Upper lobe of right lung (tissue), 1 donor: ENCODE data around the gene SDC3. TPM values are rescaled to one million over a fixed set of nuclear protein-coding genes. Genes with fewer than 3 reads are reported as not detected.

Source experiments
- ATAC-seq: fragments of 200-7000 bp; cut with Tn5 transposase; one replicate; pipeline ENCODE4 v1.9.1; 2020; ENCODE audit warnings: mild to moderate bottlenecking, moderate library complexity
- DNase-seq: peaks from one replicate; pipeline ENCODE4 v3.0.0-alpha.2; 2020
- H3K27ac ChIP-seq: fragments of 200-600 bp; one replicate; pipeline ENCODE4 v1.8.0; 2022
- H3K27me3 ChIP-seq: fragments of 200-600 bp; one replicate; pipeline ENCODE4 v1.8.0; 2022; ENCODE audit warnings: mild to moderate bottlenecking
- H3K36me3 ChIP-seq: fragments of 200-600 bp; one replicate; pipeline ENCODE4 v1.8.0; 2022
- H3K4me1 ChIP-seq: fragments of 200-600 bp; one replicate; pipeline ENCODE4 v1.8.0; 2022
- H3K4me3 ChIP-seq: fragments of 200-600 bp; one replicate; pipeline ENCODE4 v1.8.0; 2022; ENCODE audit warnings: mild to moderate bottlenecking
- H3K9me3 ChIP-seq: fragments of 200-600 bp; one replicate; pipeline ENCODE4 v1.8.0; 2022
- CTCF ChIP-seq: fragments of 200-600 bp; IDR thresholded peaks from one replicate; pipeline ENCODE4 v1.8.0; 2022; ENCODE audit warnings: antibody characterized with exemption
- intact Hi-C: fragments of 100-400 bp; cut with DNase I; formaldehyde crosslinking; loops from one replicate; pipeline ENCODE4 v1.11.0; 2022
- total RNA-seq: library from RNA; stranded (reverse); fragmentation: NEBNext Ultra II Directional; extraction: Animal tissue kit (Norgen Biotek cat#: 25700); gene quantifications from one replicate; pipeline ENCODE4 v1.2.1, GENCODE V29; 2021
- donor health status: DM: no; HTN: yes; CAD: no; lungs with severe emphysema.

SDC3 gene
- total RNA-seq, 1 donor from 2014 or later = 39.4 TPM

GRCh38 chr1:30930631-30931173 is 22.1 kb upstream of the SDC3 start:
- TF ChIP-seq CTCF = no peak
- Histone ChIP-seq H3K4me3 (no peak overlapping the region), H3K9me3 (no peaks in the 10 kb centered on the region), H3K27me3 (no peaks in the 10 kb centered on the region), H3K4me1 (no peaks in the 10 kb centered on the region), H3K27ac (no peak overlapping the region), H3K36me3 (peaks cover 36% of the 10 kb centered on the region)
- intact Hi-C loops = no loop called here
- peak; percentile 4 for ATAC-seq
- no peak for DNase-seq

GRCh38 chr1:30929944-30930525 is 21.5 kb upstream of the SDC3 start:
- H3K36me3 ChIP-seq = peaks cover 32% of the 10 kb centered on the region
- H3K4me1 ChIP-seq = no peaks in the 10 kb centered on the region
- H3K4me3 ChIP-seq = no peak overlapping the region
- no peak overlapping the region for H3K27ac ChIP-seq
- DNase-seq (no peak), ATAC-seq (no peak)
- no peak for TF ChIP-seq CTCF
- H3K27me3 ChIP-seq = no peaks in the 10 kb centered on the region
- intact Hi-C loops = no loop called here
- no peaks in the 10 kb centered on the region for H3K9me3 ChIP-seq

- Histone ChIP-seq H3K36me3 (peaks cover 25% of the 10 kb centered on the region), H3K27ac (no peak overlapping the region), H3K4me3 (no peak overlapping the region), H3K9me3 (no peaks in the 10 kb centered on the region), H3K4me1 (no peaks in the 10 kb centered on the region), H3K27me3 (no peaks in the 10 kb centered on the region)
- intact Hi-C loops = no loop called here
- DNase-seq (no peak), ATAC-seq (peak; percentile 91)
- TF ChIP-seq CTCF = peak; percentile 69
Measured at GRCh38 chr1:30929135-30929889, 20.8 kb upstream of the SDC3 start.

GRCh38 chr1:30928789-30929134 is 20.2 kb upstream of the SDC3 start:
- DNase-seq (no peak), ATAC-seq (no peak)
- no peaks in the 10 kb centered on the region for H3K9me3 ChIP-seq
- TF ChIP-seq CTCF = no peak
- intact Hi-C loops = no loop called here
- H3K4me3 ChIP-seq = no peak overlapping the region
- H3K27me3 ChIP-seq = no peaks in the 10 kb centered on the region
- H3K36me3 ChIP-seq = peaks cover 19% of the 10 kb centered on the region
- H3K27ac ChIP-seq = no peak overlapping the region
- H3K4me1 ChIP-seq = no peaks in the 10 kb centered on the region

- ATAC-seq (no peak), DNase-seq (no peak)
- no peaks in the 10 kb centered on the region for H3K27me3 ChIP-seq
- H3K36me3 ChIP-seq = peaks cover 15% of the 10 kb centered on the region
- no peak overlapping the region for H3K4me3 ChIP-seq
- H3K4me1 ChIP-seq = no peaks in the 10 kb centered on the region
- H3K27ac ChIP-seq = no peak overlapping the region
- no peaks in the 10 kb centered on the region for H3K9me3 ChIP-seq
- no peak for TF ChIP-seq CTCF
- intact Hi-C loops = no loop called here
Measured at GRCh38 chr1:30928171-30928570, 19.6 kb upstream of the SDC3 start.
